HepG2 (cell line): Measurements from ENCODE around the gene IGIP. TPM values are rescaled to one million over a fixed set of nuclear protein-coding genes. Genes with fewer than 3 reads are reported as not detected.

Experiments
- ATAC-seq: fragments of 200-7000 bp; cut with Tn5 transposase; 3 replicates; pipeline ENCODE4 v1.9.1; 2020; ENCODE audit warnings: mild to moderate bottlenecking, moderate library complexity
- BruUV-seq: library from RNA; stranded (reverse); fragments of 400-500 nt; replicated peaks from 2 replicates; lab custom pipeline; 2021; lab: Mats Ljungman, UMichigan
- CTCF ChIA-PET: fragments of 300-600 bp; formaldehyde crosslinking; extraction: SDS; loops from one replicate; lab custom pipeline; 2021; ENCODE audit warnings: low total read pairs, inconsistent platforms, low intra/inter-chr PET ratio; lab: Yijun Ruan, JAX
- POLR2A ChIA-PET: fragments of 350-600 bp; sonication (Branson Sonifier 250); formaldehyde crosslinking; loops from one replicate; lab custom pipeline; 2020; ENCODE audit warnings: antibody characterized with exemption, inconsistent platforms; lab: Yijun Ruan, JAX
- DNase-seq: peaks from one replicate; pipeline ENCODE4 v3.0.0-alpha.2; 2015; ENCODE audit warnings: low spot score
- FAIRE-seq: peaks from 3 replicates; lab custom pipeline; 2011; peaks lifted over from hg19 to GRCh38; lab: Jason Lieb, UNC
- H2AFZ ChIP-seq: one replicate; pipeline ENCODE4 v1.6.1; 2011; ENCODE audit warnings: low read length, inconsistent platforms
- H3K27ac ChIP-seq: fragments of 300-600 bp; 3 replicates; pipeline ENCODE4 v1.8.0; 2011; ENCODE audit warnings: mixed run types, mild to moderate bottlenecking, mixed read lengths, low read length, inconsistent platforms; ENCODE audit not compliant: insufficient read depth; ENCODE audit errors: extremely low read length
- H3K27me3 ChIP-seq, 2 experiments: fragments of 200-600 bp in 1 of 2; 2 replicates in 1 of 2; 3 replicates in 1 of 2; pipeline versions ENCODE4 v1.6.0 to v1.8.0; 2011; ENCODE audit warnings: low read length in 2 of 2, mild to moderate bottlenecking in 2 of 2, moderate library complexity in 2 of 2, inconsistent platforms in 1 of 2; ENCODE audit not compliant: insufficient read depth in 2 of 2, control insufficient read depth in 1 of 2
- H3K36me3 ChIP-seq, 2 experiments: fragments of 200-600 bp in 1 of 2; replicated peaks in 1 of 2; 2 replicates in 1 of 2; 3 replicates in 1 of 2; pipeline versions ENCODE4 v1.5.1 to v1.8.0; 2011; ENCODE audit warnings: low read length in 2 of 2, inconsistent platforms in 1 of 2; ENCODE audit not compliant: insufficient read depth in 2 of 2, control insufficient read depth in 1 of 2
- H3K4me1 ChIP-seq: 2 replicates; pipeline ENCODE4 v1.5.1; 2012; ENCODE audit warnings: low read length, inconsistent platforms; ENCODE audit not compliant: insufficient read depth
- H3K4me2 ChIP-seq: 2 replicates; pipeline ENCODE4 v1.6.0; 2011; ENCODE audit warnings: low read depth, low read length, inconsistent platforms
- H3K4me3 ChIP-seq, 3 experiments: fragments of 200-600 bp in 1 of 3; sonication (generic), shearing (Covaris generic) in 1 of 3; replicated peaks in 1 of 3; 2 replicates each; pipeline ENCODE4 v1.5.1; 2011 to 2016; ENCODE audit warnings: low read length in 3 of 3, inconsistent platforms in 2 of 3, low read depth in 2 of 3, mild to moderate bottlenecking in 2 of 3, control low read depth in 1 of 3, mixed read lengths in 1 of 3; ENCODE audit not compliant: insufficient read depth in 1 of 3
- H3K79me2 ChIP-seq: one replicate; pipeline ENCODE4 v1.6.1; 2011; ENCODE audit warnings: low read length, inconsistent platforms; ENCODE audit not compliant: insufficient read depth
- H3K9ac ChIP-seq: 2 replicates; pipeline ENCODE4 v1.6.0; 2011; ENCODE audit warnings: mild to moderate bottlenecking, low read depth, low read length, inconsistent platforms; ENCODE audit not compliant: insufficient read depth
- H3K9me3 ChIP-seq: 2 replicates; pipeline ENCODE4 v1.5.1; 2012; ENCODE audit warnings: mild to moderate bottlenecking, low read length
- H4K20me1 ChIP-seq: 2 replicates; pipeline ENCODE4 v1.6.0; 2011; ENCODE audit warnings: inconsistent platforms, mild to moderate bottlenecking, low read length, moderate library complexity; ENCODE audit not compliant: insufficient read depth
- AGO2 ChIP-seq: fragments of 200-400 bp; formaldehyde crosslinking; optimal IDR thresholded peaks from 2 replicates; pipeline ENCODE3; 2017; ENCODE audit warnings: mild to moderate bottlenecking, low read depth, low read length, moderate library complexity
- CREM ChIP-seq, 2 experiments: sonication (generic) in 1 of 2; formaldehyde crosslinking in 1 of 2; IDR thresholded peaks; 2 replicates each; pipeline versions ENCODE4 v1.4.0 to v1.6.1; 2016 to 2020; ENCODE audit warnings: antibody characterized with exemption in 1 of 2, mild to moderate bottlenecking in 1 of 2, missing genetic modification reagents in 1 of 2
- FOXJ3 ChIP-seq: sonication (generic); formaldehyde crosslinking; IDR thresholded peaks from 2 replicates; pipeline ENCODE4 v1.4.0; 2020; ENCODE audit warnings: missing genetic modification reagents, mild to moderate bottlenecking, borderline replicate concordance
- FOXP1 ChIP-seq, 2 experiments: fragments of 450-650 bp in 1 of 2; IDR thresholded peaks; 2 replicates each; pipeline ENCODE4 v1.6.1; 2017 to 2018; ENCODE audit warnings: antibody characterized with exemption in 1 of 2
- MIXL1 ChIP-seq: IDR thresholded peaks from 2 replicates; pipeline ENCODE4 v1.6.1; 2016
- MLX ChIP-seq: IDR thresholded peaks from 2 replicates; pipeline ENCODE4 v1.6.1; 2016
- PLRG1 ChIP-seq: fragments of 450-650 bp; conservative IDR thresholded peaks from 2 replicates; pipeline ENCODE4 v1.6.1; 2016
- SMAD9 ChIP-seq: sonication (generic); formaldehyde crosslinking; IDR thresholded peaks from 2 replicates; pipeline ENCODE4 v1.5.1; 2020; ENCODE audit warnings: mild to moderate bottlenecking, missing genetic modification reagents
- SRF ChIP-seq: IDR thresholded peaks from 2 replicates; pipeline ENCODE4 v1.6.1; 2011; ENCODE audit warnings: mild to moderate bottlenecking, low read depth, low read length, moderate library complexity
- ZNF180 ChIP-seq: sonication (generic); formaldehyde crosslinking; IDR thresholded peaks from 2 replicates; pipeline ENCODE4 v1.4.0; 2020; ENCODE audit warnings: low read depth, missing genetic modification reagents, borderline replicate concordance
- ZNF543 ChIP-seq: sonication (generic); formaldehyde crosslinking; IDR thresholded peaks from 2 replicates; pipeline ENCODE4 v1.4.0; 2020; ENCODE audit warnings: mild to moderate bottlenecking, missing genetic modification reagents
- WGBS: methylation state at CpG from one replicate; pipeline ENCODE4 v1.1.6; 2017; ENCODE audit warnings: low lambda C conversion rate; 5-methylcytosine and 5-hydroxymethylcytosine counted together
- in situ Hi-C: cut with HindIII; loops from 2 replicates; pipeline ENCODE4 v1.10.0; 2017; ENCODE audit warnings: low pct_unique_long_range_greater_than_20kb; ENCODE audit not compliant: extremely low pct_ligation_motif_present
- intact Hi-C: fragments of 100-400 bp; cut with micrococcal nuclease; formaldehyde crosslinking; loops from one replicate; pipeline ENCODE4 v1.10.0; 2022; ENCODE audit not compliant: unreplicated experiment
- polyA plus RNA-seq, 8 experiments: library from polyadenylated mRNA; depleted of rRNA in 3 of 8; stranded (reverse) in 7 of 8; unstranded in 1 of 8; fragments of >200 nt; fragmentation: Illumina TruSeq in 4 of 8; extraction: Trizol in 4 of 8; gene quantifications; 2 replicates each; pipeline versions ENCODE4 v1.2.1 to v1.2.3, GENCODE V29; 2011 to 2016; ENCODE audit warnings: low read depth in 4 of 8, missing spikeins in 1 of 8, mixed read lengths in 1 of 8; ENCODE audit not compliant: insufficient read depth in 1 of 8
- total RNA-seq, 5 experiments: library from RNA; depleted of rRNA; stranded (reverse); fragments of >200 nt; fragmentation: Illumina TruSeq; extraction: Trizol; gene quantifications; 2 replicates each; pipeline ENCODE4 v1.2.3, GENCODE V29; 2016; ENCODE audit warnings: low read depth in 1 of 5
- TF ChIP-seq, protein P1 (sequence below): IDR thresholded peaks from 2 replicates; pipeline ENCODE4 v1.6.1; 2016; ENCODE audit warnings: missing compliant biosample characterization, missing genetic modification reagents, borderline replicate concordance
- TF ChIP-seq, protein P2 (sequence below): sonication (generic); formaldehyde crosslinking; IDR thresholded peaks from 2 replicates; pipeline ENCODE4 v1.8.0; 2022; ENCODE audit warnings: missing genetic modification reagents, mild to moderate bottlenecking, borderline replicate concordance

Gene IGIP
- total and polyA plus RNA-seq, 2 of the 13 experiments (the other 11 are each of a cell fraction or from before 2014, with no cell fraction given) = 1.7 to 2.1 TPM

- peaks cover 1 to 5% of the 10 kb centered on the region in 2 experiments; a peak in 1 of 5 replicates for H3K27me3 ChIP-seq
- FAIRE-seq (no peak), DNase-seq (no peak), ATAC-seq (no peak)
- CTCF ChIA-PET = interaction anchor here (2.6 to 4.7 kb wide), 2 partner anchors 10 to 73 kb away, joined by 20 to 37 read pairs; no protein-coding TSS in a partner anchor
- no peaks in the 10 kb centered on the region for H3K36me3 ChIP-seq
- POLR2A ChIA-PET = interaction anchor here (1.1 kb wide), 1 partner anchor 32 kb away, joined by 3 read pairs; no protein-coding TSS in a partner anchor
- H3K4me3 ChIP-seq = peak overlapping the region in 1 of 3 experiments; percentile 69; a peak in 1 of 6 replicates
- TF ChIP-seq AGO2 (peak; percentile 2), SRF (no peak), FOXJ3 (no peak)
- TF ChIP-seq, protein P1, sequence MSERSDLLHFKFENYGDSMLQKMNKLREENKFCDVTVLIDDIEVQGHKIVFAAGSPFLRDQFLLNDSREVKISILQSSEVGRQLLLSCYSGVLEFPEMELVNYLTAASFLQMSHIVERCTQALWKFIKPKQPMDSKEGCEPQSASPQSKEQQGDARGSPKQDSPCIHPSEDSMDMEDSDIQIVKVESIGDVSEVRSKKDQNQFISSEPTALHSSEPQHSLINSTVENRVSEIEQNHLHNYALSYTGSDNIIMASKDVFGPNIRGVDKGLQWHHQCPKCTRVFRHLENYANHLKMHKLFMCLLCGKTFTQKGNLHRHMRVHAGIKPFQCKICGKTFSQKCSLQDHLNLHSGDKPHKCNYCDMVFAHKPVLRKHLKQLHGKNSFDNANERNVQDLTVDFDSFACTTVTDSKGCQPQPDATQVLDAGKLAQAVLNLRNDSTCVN (CRISPR knock-in tag) = no peak
- no peak overlapping the region for H2AFZ ChIP-seq
- no peak overlapping the region for H3K9ac ChIP-seq
- no peaks in the 10 kb centered on the region for H3K9me3 ChIP-seq
- peaks cover 19% of the 10 kb centered on the region for H4K20me1 ChIP-seq
- H3K4me2 ChIP-seq = no peak overlapping the region
- in situ Hi-C loops = loop anchor here (5.0 kb wide), 1 partner anchor 359 kb away; no protein-coding TSS in a partner anchor
- peaks cover 50% of the 10 kb centered on the region for H3K4me1 ChIP-seq
- no peak overlapping the region for H3K27ac ChIP-seq
- H3K79me2 ChIP-seq = no peaks in the 10 kb centered on the region
- intact Hi-C loops = no loop called here
- WGBS = 84% methylated on average over 14 of the region's 14 CpGs
- BruUV-seq = no TSS peak
Measured at GRCh38 chr5:140146523-140146842, 20.7 kb downstream of the IGIP start.

GRCh38 chr5:140147460-140147859, 21.7 kb downstream of the IGIP start:
- in situ Hi-C loops = loop anchor here (5.0 kb wide), 1 partner anchor 360 kb away; no protein-coding TSS in a partner anchor
- no TSS peak for BruUV-seq
- no peaks in the 10 kb centered on the region for H3K36me3 ChIP-seq
- H4K20me1 ChIP-seq = peaks cover 14% of the 10 kb centered on the region
- POLR2A ChIA-PET = no interaction called here
- H3K79me2 ChIP-seq = no peaks in the 10 kb centered on the region
- peaks cover 47% of the 10 kb centered on the region for H3K4me1 ChIP-seq
- FAIRE-seq (no peak), ATAC-seq (no peak), DNase-seq (no peak)
- H2AFZ ChIP-seq = no peak overlapping the region
- no peak overlapping the region for H3K4me2 ChIP-seq
- H3K27ac ChIP-seq = no peak overlapping the region
- intact Hi-C loops = no loop called here
- no peaks in the 10 kb centered on the region for H3K9me3 ChIP-seq
- WGBS = no CpG with 5 or more reads among the region's 1 CpG
- H3K4me3 ChIP-seq = no peak overlapping the region
- CTCF ChIA-PET = interaction anchor here (2.6 kb wide), 1 partner anchor 9 kb away, joined by 20 read pairs; no protein-coding TSS in a partner anchor
- peaks cover 1 to 5% of the 10 kb centered on the region in 2 experiments; a peak in 1 of 5 replicates for H3K27me3 ChIP-seq
- no peak overlapping the region for H3K9ac ChIP-seq
- TF ChIP-seq SMAD9 (CRISPR knock-in tag) = no peak
- TF ChIP-seq CREM (IDR thresholded peaks at IDR 0.05) = no peak
- TF ChIP-seq CREM (CRISPR knock-in tag; IDR thresholded peaks at IDR 0.05) = no peak
- TF ChIP-seq PLRG1 = no peak
- TF ChIP-seq, protein P2, sequence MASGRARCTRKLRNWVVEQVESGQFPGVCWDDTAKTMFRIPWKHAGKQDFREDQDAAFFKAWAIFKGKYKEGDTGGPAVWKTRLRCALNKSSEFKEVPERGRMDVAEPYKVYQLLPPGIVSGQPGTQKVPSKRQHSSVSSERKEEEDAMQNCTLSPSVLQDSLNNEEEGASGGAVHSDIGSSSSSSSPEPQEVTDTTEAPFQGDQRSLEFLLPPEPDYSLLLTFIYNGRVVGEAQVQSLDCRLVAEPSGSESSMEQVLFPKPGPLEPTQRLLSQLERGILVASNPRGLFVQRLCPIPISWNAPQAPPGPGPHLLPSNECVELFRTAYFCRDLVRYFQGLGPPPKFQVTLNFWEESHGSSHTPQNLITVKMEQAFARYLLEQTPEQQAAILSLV (CRISPR knock-in tag) = no peak
- TF ChIP-seq MIXL1 = no peak
- no peak for TF ChIP-seq MLX
- TF ChIP-seq FOXP1 (IDR thresholded peaks at IDR 0.05) = no peak
- no peak for TF ChIP-seq FOXP1 (CRISPR knock-in tag; IDR thresholded peaks at IDR 0.05)
- no peak for TF ChIP-seq ZNF180 (CRISPR knock-in tag)
- no peak for TF ChIP-seq ZNF543 (CRISPR knock-in tag)
